Cardiac ventricle fibroblast (primary cell): ENCODE data around the gene NLRP8. TPM values are rescaled to one million over a fixed set of nuclear protein-coding genes. Genes with fewer than 3 reads are reported as not detected.

ENCODE experiments used
- total RNA-seq: library from RNA; depleted of rRNA; stranded (reverse); fragments of >200 nt; gene quantifications from 2 replicates; pipeline ENCODE4 v1.2.3, GENCODE V29; 2015

NLRP8 gene
- total RNA-seq, result not detected in 2 replicates

GRCh38 chr19:55947532-55947931 lies at the start of gene NLRP8:
Gene NLRP8 (plus strand): TSS chr19:55947832.

GRCh38 chr19:55931936-55932386 lies 15.7 kb upstream of the NLRP8 start, which contains the start of gene NLRP13:
Gene NLRP13 (minus strand): TSS chr19:55932336. CDS start chr19:55932311, 25 bp downstream.

GRCh38 chr19:55986487-55986886 lies 38.9 kb downstream of the NLRP8 start, which contains the start of gene NLRP5:
Gene NLRP5 (plus strand): TSS chr19:55986775.

Other genes starting within 250 kb of the NLRP8 start
- gene NLRP9, start 209.4 kb upstream of the NLRP8 start, total RNA-seq, result not detected in 2 replicates
- not detected in 2 replicates for gene RFPL4A, start 188.7 kb upstream of the NLRP8 start, total RNA-seq
- not detected in 2 replicates for gene RFPL4AL1, start 178.7 kb upstream of the NLRP8 start, total RNA-seq
- gene NLRP11, start 115.8 kb upstream of the NLRP8 start, total RNA-seq, result 0.06 TPM in 1 of 2 replicates, not detected in the other
- not detected in 2 replicates for gene NLRP4, start 111.3 kb upstream of the NLRP8 start, total RNA-seq
- gene NLRP13, start 15.5 kb upstream of the NLRP8 start, total RNA-seq, result not detected in 2 replicates
- gene NLRP5, start 38.9 kb downstream of the NLRP8 start, total RNA-seq, result not detected in 2 replicates
- 12.6 and 15.0 TPM in 2 replicates for gene ZNF787, start 173.5 kb downstream of the NLRP8 start, total RNA-seq
- 19.9 and 28.7 TPM in 2 replicates for gene ZNF444, start 193.5 kb downstream of the NLRP8 start, total RNA-seq
- not detected in 2 replicates for gene GALP, start 228.2 kb downstream of the NLRP8 start, total RNA-seq
- gene ZSCAN5B, start 250.0 kb downstream of the NLRP8 start, total RNA-seq, result not detected in 2 replicates